Effector memory CD4-positive, alpha-beta T cell (primary cell): ENCODE data around the gene PLCB1.

Source experiments
- DNase-seq, 3 donors: peaks; one replicate each; pipeline ENCODE4 v3.0.0-alpha.2; 2020
- H3K27ac ChIP-seq: 2 replicates; pipeline ENCODE4 v1.7.0; 2013; ENCODE audit warnings: mild to moderate bottlenecking, low read length, moderate library complexity; ENCODE audit not compliant: insufficient read depth, poor library complexity, severe bottlenecking
- H3K27me3 ChIP-seq: replicated peaks from 2 replicates; pipeline ENCODE4 v1.7.0; 2013; ENCODE audit warnings: mild to moderate bottlenecking, low read length; ENCODE audit not compliant: insufficient read depth, control insufficient read depth, poor library complexity, severe bottlenecking
- H3K36me3 ChIP-seq: 2 replicates; pipeline ENCODE4 v1.7.0; 2013; ENCODE audit warnings: mild to moderate bottlenecking, low read length, moderate library complexity; ENCODE audit not compliant: control insufficient read depth, insufficient read depth
- H3K4me1 ChIP-seq: 2 replicates; pipeline ENCODE4 v1.7.0; 2013; ENCODE audit warnings: low read length, mild to moderate bottlenecking; ENCODE audit not compliant: control insufficient read depth, insufficient read depth, poor library complexity, severe bottlenecking
- H3K4me3 ChIP-seq: 2 replicates; pipeline ENCODE4 v1.7.0; 2013; ENCODE audit warnings: low read length, low read depth, mild to moderate bottlenecking; ENCODE audit not compliant: insufficient read depth, poor library complexity, severe bottlenecking
- H3K9me3 ChIP-seq: 2 replicates; pipeline ENCODE4 v1.7.0; 2013; ENCODE audit warnings: mild to moderate bottlenecking, low read length, moderate library complexity; ENCODE audit not compliant: control insufficient read depth

Gene PLCB1

GRCh38 chr20:8895472-8895871 is 763.4 kb downstream of the PLCB1 start:
- Histone ChIP-seq H3K4me3 (no peak overlapping the region), H3K36me3 (no peaks in the 10 kb centered on the region), H3K27me3 (no peaks in the 10 kb centered on the region), H3K27ac (no peak overlapping the region), H3K9me3 (peaks cover 7% of the 10 kb centered on the region), H3K4me1 (no peaks in the 10 kb centered on the region)
- DNase-seq = no peak

- no peak overlapping the region for H3K27ac ChIP-seq
- peaks cover 3% of the 10 kb centered on the region for H3K9me3 ChIP-seq
- no peaks in the 10 kb centered on the region for H3K27me3 ChIP-seq
- no peak for DNase-seq
- H3K4me1 ChIP-seq = no peaks in the 10 kb centered on the region
- H3K36me3 ChIP-seq = no peaks in the 10 kb centered on the region
- no peak overlapping the region for H3K4me3 ChIP-seq
Measured at GRCh38 chr20:8898823-8899222, 766.8 kb downstream of the PLCB1 start.

GRCh38 chr20:8901237-8902025 is 769.4 kb downstream of the PLCB1 start:
- H3K9me3 ChIP-seq = peaks cover 3% of the 10 kb centered on the region
- H3K4me3 ChIP-seq = no peak overlapping the region
- H3K36me3 ChIP-seq = no peaks in the 10 kb centered on the region
- no peak overlapping the region for H3K27ac ChIP-seq
- DNase-seq = no peak
- no peaks in the 10 kb centered on the region for H3K4me1 ChIP-seq
- H3K27me3 ChIP-seq = no peaks in the 10 kb centered on the region

GRCh38 chr20:8903655-8904605 is 771.9 kb downstream of the PLCB1 start:
- H3K27me3 ChIP-seq = no peaks in the 10 kb centered on the region
- no peaks in the 10 kb centered on the region for H3K4me1 ChIP-seq
- no peak for DNase-seq
- no peak overlapping the region for H3K27ac ChIP-seq
- H3K9me3 ChIP-seq = no peaks in the 10 kb centered on the region
- no peak overlapping the region for H3K4me3 ChIP-seq
- no peaks in the 10 kb centered on the region for H3K36me3 ChIP-seq

- Histone ChIP-seq H3K4me3 (no peak overlapping the region), H3K4me1 (no peaks in the 10 kb centered on the region), H3K27ac (no peak overlapping the region), H3K9me3 (no peaks in the 10 kb centered on the region), H3K27me3 (no peaks in the 10 kb centered on the region), H3K36me3 (no peaks in the 10 kb centered on the region)
- DNase-seq = no peak
Measured at GRCh38 chr20:8909596-8909995, 777.5 kb downstream of the PLCB1 start.

- no peaks in the 10 kb centered on the region for H3K36me3 ChIP-seq
- no peaks in the 10 kb centered on the region for H3K27me3 ChIP-seq
- H3K27ac ChIP-seq = no peak overlapping the region
- no peak for DNase-seq
- no peak overlapping the region for H3K4me3 ChIP-seq
- H3K4me1 ChIP-seq = no peaks in the 10 kb centered on the region
- no peaks in the 10 kb centered on the region for H3K9me3 ChIP-seq
Measured at GRCh38 chr20:8912096-8912495, 780.0 kb downstream of the PLCB1 start.

- Histone ChIP-seq H3K27me3 (no peaks in the 10 kb centered on the region), H3K4me1 (no peaks in the 10 kb centered on the region), H3K9me3 (no peaks in the 10 kb centered on the region), H3K4me3 (no peak overlapping the region), H3K27ac (no peak overlapping the region), H3K36me3 (no peaks in the 10 kb centered on the region)
- DNase-seq = no peak
Measured at GRCh38 chr20:8912731-8913130, 780.7 kb downstream of the PLCB1 start.

- H3K27me3 ChIP-seq = no peaks in the 10 kb centered on the region
- H3K36me3 ChIP-seq = no peaks in the 10 kb centered on the region
- DNase-seq = no peak
- H3K4me3 ChIP-seq = no peak overlapping the region
- no peak overlapping the region for H3K27ac ChIP-seq
- no peaks in the 10 kb centered on the region for H3K9me3 ChIP-seq
- no peaks in the 10 kb centered on the region for H3K4me1 ChIP-seq
Measured at GRCh38 chr20:8913456-8913855, 781.4 kb downstream of the PLCB1 start.

GRCh38 chr20:8914421-8914820 is 782.4 kb downstream of the PLCB1 start:
- Histone ChIP-seq H3K27ac (no peak overlapping the region), H3K9me3 (no peaks in the 10 kb centered on the region), H3K4me1 (no peaks in the 10 kb centered on the region), H3K36me3 (no peaks in the 10 kb centered on the region), H3K27me3 (no peaks in the 10 kb centered on the region), H3K4me3 (no peak overlapping the region)
- DNase-seq = no peak

GRCh38 chr20:8917084-8917483 is 785.0 kb downstream of the PLCB1 start:
- H3K4me1 ChIP-seq = no peaks in the 10 kb centered on the region
- no peak for DNase-seq
- H3K27ac ChIP-seq = no peak overlapping the region
- H3K9me3 ChIP-seq = no peaks in the 10 kb centered on the region
- H3K36me3 ChIP-seq = no peaks in the 10 kb centered on the region
- H3K27me3 ChIP-seq = no peaks in the 10 kb centered on the region
- H3K4me3 ChIP-seq = no peak overlapping the region
